IMR-90 (cell line): ENCODE results near the gene UBE2S. TPM values are rescaled to one million over a fixed set of nuclear protein-coding genes. Genes with fewer than 3 reads are reported as not detected.

Experiments
- ATAC-seq: fragments of 200-7000 bp; cut with Tn5 transposase; 2 replicates; pipeline ENCODE4 v1.9.1; 2020; ENCODE audit warnings: low read depth, mild to moderate bottlenecking, moderate library complexity
- BruUV-seq: library from RNA; stranded (reverse); fragments of 400-500 nt; replicated peaks from 2 replicates; lab custom pipeline; 2021; lab: Mats Ljungman, UMichigan
- CTCF ChIA-PET: fragments of 300-600 bp; formaldehyde crosslinking; extraction: SDS; loops from one replicate; lab custom pipeline; 2021; ENCODE audit warnings: antibody characterized with exemption; lab: Yijun Ruan, JAX
- POLR2A ChIA-PET: fragments of 300-600 bp; sonication (Branson Sonifier 250); formaldehyde crosslinking; loops from one replicate; lab custom pipeline; 2022; ENCODE audit warnings: antibody characterized with exemption; ENCODE audit not compliant: unreplicated experiment; lab: Charles Lee
- DNase-seq: peaks from one replicate; pipeline ENCODE4 v3.0.0; 2013
- H2AFZ ChIP-seq: replicated peaks from 2 replicates; pipeline ENCODE3; 2013; ENCODE audit warnings: low read length, mild to moderate bottlenecking; ENCODE audit not compliant: poor library complexity
- H2AK5ac ChIP-seq: 2 replicates; pipeline ENCODE4 v1.6.1; 2013; ENCODE audit warnings: low read depth, low read length, inconsistent platforms
- H2AK9ac ChIP-seq: replicated peaks from 2 replicates; pipeline ENCODE3; 2013; ENCODE audit warnings: mild to moderate bottlenecking, low read depth, low read length, moderate library complexity; ENCODE audit not compliant: poor library complexity
- H2BK120ac ChIP-seq: 2 replicates; pipeline ENCODE4 v1.6.1; 2013; ENCODE audit warnings: low read depth, low read length, inconsistent platforms
- H2BK15ac ChIP-seq: 3 replicates; pipeline ENCODE4 v1.6.1; 2013; ENCODE audit warnings: low read depth, low read length, inconsistent platforms
- H2BK20ac ChIP-seq: 2 replicates; pipeline ENCODE4 v1.6.1; 2013; ENCODE audit warnings: low read depth, mild to moderate bottlenecking, inconsistent platforms, low read length, moderate library complexity
- H2BK5ac ChIP-seq: 2 replicates; pipeline ENCODE4 v1.6.1; 2013; ENCODE audit warnings: mild to moderate bottlenecking, low read depth, low read length, inconsistent platforms; ENCODE audit not compliant: poor library complexity, severe bottlenecking
- H3K14ac ChIP-seq: replicated peaks from 2 replicates; pipeline ENCODE4 v1.6.1; 2013; ENCODE audit warnings: low read depth, low read length, inconsistent platforms
- H3K18ac ChIP-seq: 2 replicates; pipeline ENCODE4 v1.6.1; 2013; ENCODE audit warnings: low read depth, low read length, control low read depth
- H3K23ac ChIP-seq: 2 replicates; pipeline ENCODE4 v1.6.1; 2013; ENCODE audit warnings: low read depth, low read length, inconsistent platforms
- H3K27ac ChIP-seq: 2 replicates; pipeline ENCODE4 v1.5.1; 2013; ENCODE audit warnings: mild to moderate bottlenecking, control low read depth, low read length; ENCODE audit not compliant: insufficient read depth
- H3K27me3 ChIP-seq: 2 replicates; pipeline ENCODE4 v1.6.1; 2013; ENCODE audit warnings: low read length; ENCODE audit not compliant: control insufficient read depth, insufficient read depth
- H3K36me3 ChIP-seq: 2 replicates; pipeline ENCODE4 v1.6.1; 2013; ENCODE audit warnings: low read length, mixed read lengths; ENCODE audit not compliant: control insufficient read depth, insufficient read depth
- H3K4ac ChIP-seq: 2 replicates; pipeline ENCODE4 v1.6.1; 2013; ENCODE audit warnings: low read depth, low read length, inconsistent platforms
- H3K4me1 ChIP-seq: 2 replicates; pipeline ENCODE4 v1.6.1; 2013; ENCODE audit warnings: low read length, mixed read lengths; ENCODE audit not compliant: control insufficient read depth, insufficient read depth
- H3K4me2 ChIP-seq: 2 replicates; pipeline ENCODE4 v1.6.1; 2013; ENCODE audit warnings: low read depth, mild to moderate bottlenecking, control low read depth, low read length, moderate library complexity
- H3K4me3 ChIP-seq: 2 replicates; pipeline ENCODE4 v1.5.1; 2013; ENCODE audit warnings: low read depth, mild to moderate bottlenecking, control low read depth, low read length, moderate library complexity; ENCODE audit not compliant: insufficient read depth
- H3K56ac ChIP-seq: 2 replicates; pipeline ENCODE4 v1.6.1; 2013; ENCODE audit warnings: low read length, inconsistent platforms; ENCODE audit not compliant: insufficient read depth; ENCODE audit errors: extremely low read depth
- H3K79me1 ChIP-seq, 2 experiments: 2 replicates each; pipeline ENCODE4 v1.6.1; 2013; ENCODE audit warnings: low read length in 2 of 2, inconsistent platforms in 1 of 2, low read depth in 1 of 2
- H3K9ac ChIP-seq: 2 replicates; pipeline ENCODE4 v1.6.1; 2013; ENCODE audit warnings: low read depth, low read length, control low read depth
- H3K9me1 ChIP-seq: 2 replicates; pipeline ENCODE4 v1.6.1; 2013; ENCODE audit warnings: low read length, inconsistent platforms; ENCODE audit not compliant: insufficient read depth
- H3K9me3 ChIP-seq: 2 replicates; pipeline ENCODE4 v1.6.1; 2013; ENCODE audit warnings: low read length; ENCODE audit not compliant: control insufficient read depth, insufficient read depth
- H4K20me1 ChIP-seq: 2 replicates; pipeline ENCODE4 v1.6.1; 2013; ENCODE audit warnings: low read length, inconsistent platforms; ENCODE audit not compliant: insufficient read depth
- H4K5ac ChIP-seq: 2 replicates; pipeline ENCODE4 v1.6.1; 2013; ENCODE audit warnings: mild to moderate bottlenecking, low read depth, low read length, control low read depth
- H4K8ac ChIP-seq, 2 experiments: 2 replicates each; pipeline ENCODE4 v1.6.1; 2013; ENCODE audit warnings: low read depth in 2 of 2, low read length in 2 of 2, control low read depth in 1 of 2, inconsistent platforms in 1 of 2
- H4K91ac ChIP-seq: 2 replicates; pipeline ENCODE4 v1.6.1; 2013; ENCODE audit warnings: low read depth, low read length, inconsistent platforms; ENCODE audit not compliant: insufficient read depth
- CEBPB ChIP-seq: IDR thresholded peaks from 2 replicates; pipeline ENCODE4 v1.6.1; 2012; ENCODE audit warnings: low read depth, low read length, improper control_type of control experiment
- CHD1 ChIP-seq: IDR thresholded peaks from 2 replicates; pipeline ENCODE4 v1.6.1; 2012; ENCODE audit warnings: low read depth, low read length, improper control_type of control experiment
- FOS ChIP-seq: fragments of 150-350 bp; IDR thresholded peaks from 2 replicates; pipeline ENCODE4 v1.6.1; 2016; ENCODE audit warnings: low read depth, low read length
- MAFK ChIP-seq: IDR thresholded peaks from 2 replicates; pipeline ENCODE4 v1.6.1; 2012; ENCODE audit warnings: low read depth, low read length, improper control_type of control experiment
- NFE2L2 ChIP-seq: fragments of 150-350 bp; IDR thresholded peaks from 2 replicates; pipeline ENCODE4 v1.6.1; 2016; ENCODE audit warnings: low read depth, mild to moderate bottlenecking, low read length
- SMC3 ChIP-seq: fragments of 150-350 bp; IDR thresholded peaks from 2 replicates; pipeline ENCODE4 v1.6.1; 2016; ENCODE audit warnings: low read depth, mild to moderate bottlenecking, antibody characterized with exemption, low read length, moderate library complexity
- WGBS, 2 experiments: methylation state at CpG; one replicate each; pipeline versions ENCODE4 v1.1.5 to v1.1.7; 2013; ENCODE audit warnings: missing lambda C conversion rate in 2 of 2; ENCODE audit not compliant: insufficient read length in 1 of 2; ENCODE audit errors: extremely low coverage in 2 of 2; 5-methylcytosine and 5-hydroxymethylcytosine counted together
- dilution Hi-C: fragments of 300-500 bp; cut with HindIII; formaldehyde crosslinking; loops from one replicate; pipeline ENCODE4 v1.14.3; 2018; ENCODE audit warnings: low sequenced_read_pairs; ENCODE audit not compliant: unreplicated experiment
- in situ Hi-C: fragments of 300-500 bp; cut with MboI; formaldehyde crosslinking; loops from 3 replicates; pipeline ENCODE4 v1.14.3; 2019; ENCODE audit warnings: low sequenced_read_pairs, inconsistent platforms, mixed read lengths
- intact Hi-C: fragments of 100-400 bp; cut with micrococcal nuclease; formaldehyde crosslinking; loops from 2 replicates; pipeline ENCODE4 v1.10.0; 2022
- polyA plus RNA-seq, 3 experiments: library from polyadenylated mRNA; depleted of rRNA; stranded (reverse); fragments of >200 nt; gene quantifications; 2 replicates each; pipeline ENCODE4 v1.2.3, GENCODE V29; 2012; ENCODE audit warnings: low replicate concordance in 1 of 3
- total RNA-seq: library from RNA; depleted of rRNA; stranded (reverse); fragments of >200 nt; gene quantifications from 2 replicates; pipeline ENCODE4 v1.2.3, GENCODE V29; 2012
- TF ChIP-seq, protein P1 (sequence below): fragments of 150-350 bp; IDR thresholded peaks from 2 replicates; pipeline ENCODE4 v1.6.1; 2017; ENCODE audit warnings: mild to moderate bottlenecking, antibody characterized with exemption, low read length, low read depth
- TF ChIP-seq, protein P2 (sequence below): fragments of 150-350 bp; IDR thresholded peaks from 2 replicates; pipeline ENCODE4 v1.6.1; 2016; ENCODE audit warnings: low read depth, mild to moderate bottlenecking, low read length, moderate library complexity, borderline replicate concordance

Gene UBE2S
- total and polyA plus RNA-seq, 2 of the 4 experiments (the other 2 are of a cell fraction) = 69.5 to 104 TPM

DNA sequence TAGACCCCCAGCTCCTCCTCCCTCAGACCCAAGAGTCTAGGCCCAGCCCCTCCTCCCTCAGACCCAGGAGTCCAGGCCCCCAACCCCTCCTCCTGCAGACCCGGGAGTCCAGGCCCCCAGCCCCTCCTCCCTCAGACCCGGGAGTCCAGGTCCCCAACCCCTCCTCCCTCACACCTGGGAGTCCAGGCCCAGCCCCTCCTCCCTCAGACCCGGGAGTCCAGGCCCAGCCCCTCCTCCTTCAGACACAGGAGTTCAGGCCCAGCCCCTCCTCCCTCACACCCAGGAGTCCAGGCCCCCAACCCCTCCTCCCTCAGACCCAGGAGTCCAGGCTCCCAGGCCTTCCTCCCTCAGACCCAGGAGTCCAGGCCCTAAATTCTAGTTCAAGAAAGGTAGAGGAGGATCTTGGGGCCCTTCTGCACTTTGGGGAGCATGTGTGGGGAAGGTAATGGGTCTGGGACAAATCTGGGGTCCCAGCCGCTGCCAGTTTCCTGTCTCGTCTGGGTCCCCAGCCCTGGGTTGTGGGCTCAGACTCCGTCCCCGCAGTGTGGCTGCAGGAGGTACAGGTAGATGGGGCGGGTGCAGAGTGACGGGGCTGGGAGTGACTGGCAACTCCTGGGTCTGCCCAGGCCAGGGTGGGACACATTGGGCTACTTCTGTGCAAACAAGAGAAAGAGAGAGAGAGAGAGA, 34.1 kb downstream of the UBE2S start:
- Histone ChIP-seq H4K8ac (peak overlapping the region; percentile 82 to 86), H3K18ac (peak overlapping the region; percentile 91), H2AK9ac (peak overlapping the region; percentile 99), H3K23ac (peak overlapping the region; percentile 61), H2AFZ (peak overlapping the region; percentile 93), H3K27me3 (no peaks in the 10 kb centered on the region), H2BK20ac (peak overlapping the region; percentile 89), H3K4me1 (peaks cover 40% of the 10 kb centered on the region), H3K27ac (peak overlapping the region; percentile 96), H3K79me1 (peaks cover 5 to 32% of the 10 kb centered on the region in 2 experiments; a peak in 3 of 4 replicates), H4K20me1 (peaks cover 12% of the 10 kb centered on the region), H2BK120ac (peak overlapping the region; percentile 91), H3K36me3 (peaks cover 4% of the 10 kb centered on the region; the same call in 1 of the 2 replicates), H3K9me1 (peaks cover 13% of the 10 kb centered on the region; the same call in 1 of the 2 replicates), H3K9ac (peak overlapping the region; percentile 58), H4K5ac (peak overlapping the region; percentile 76), H2BK15ac (peak overlapping the region; percentile 69; the same call in 1 of the 3 replicates), H2AK5ac (peak overlapping the region; percentile 98), H3K9me3 (no peaks in the 10 kb centered on the region), H3K4me2 (0 out of 2 replicates have a peak overlapping the region, but pooled peaks have one; percentile 38), H2BK5ac (peak overlapping the region; percentile 96), H4K91ac (peak overlapping the region; percentile 98), H3K4me3 (no peak overlapping the region), H3K14ac (peak overlapping the region; percentile 83), H3K4ac (peak overlapping the region; percentile 82), H3K56ac (peak overlapping the region; percentile 72)
- in situ Hi-C loops (no loop called here), dilution Hi-C loops (no loop called here), intact Hi-C loops (no loop called here)
- no peak for ATAC-seq
- TF ChIP-seq FOS (no peak), CEBPB (no peak), SMC3 (no peak), CHD1 (no peak), MAFK (no peak), NFE2L2 (no peak)
- TF ChIP-seq, protein P1, sequence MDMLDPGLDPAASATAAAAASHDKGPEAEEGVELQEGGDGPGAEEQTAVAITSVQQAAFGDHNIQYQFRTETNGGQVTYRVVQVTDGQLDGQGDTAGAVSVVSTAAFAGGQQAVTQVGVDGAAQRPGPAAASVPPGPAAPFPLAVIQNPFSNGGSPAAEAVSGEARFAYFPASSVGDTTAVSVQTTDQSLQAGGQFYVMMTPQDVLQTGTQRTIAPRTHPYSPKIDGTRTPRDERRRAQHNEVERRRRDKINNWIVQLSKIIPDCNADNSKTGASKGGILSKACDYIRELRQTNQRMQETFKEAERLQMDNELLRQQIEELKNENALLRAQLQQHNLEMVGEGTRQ = no peak
- TF ChIP-seq, protein P2, sequence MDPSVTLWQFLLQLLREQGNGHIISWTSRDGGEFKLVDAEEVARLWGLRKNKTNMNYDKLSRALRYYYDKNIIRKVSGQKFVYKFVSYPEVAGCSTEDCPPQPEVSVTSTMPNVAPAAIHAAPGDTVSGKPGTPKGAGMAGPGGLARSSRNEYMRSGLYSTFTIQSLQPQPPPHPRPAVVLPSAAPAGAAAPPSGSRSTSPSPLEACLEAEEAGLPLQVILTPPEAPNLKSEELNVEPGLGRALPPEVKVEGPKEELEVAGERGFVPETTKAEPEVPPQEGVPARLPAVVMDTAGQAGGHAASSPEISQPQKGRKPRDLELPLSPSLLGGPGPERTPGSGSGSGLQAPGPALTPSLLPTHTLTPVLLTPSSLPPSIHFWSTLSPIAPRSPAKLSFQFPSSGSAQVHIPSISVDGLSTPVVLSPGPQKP = no peak
- 100% methylated on average over 1 of the region's 9 CpGs; no CpG with 5 or more reads in 1 of the 2 experiments for WGBS, 2 experiments
- no peak for DNase-seq
- ChIA-PET POLR2A (no interaction called here), CTCF (no interaction called here)
- no TSS peak for BruUV-seq
